G401 (cell line): Measurements from ENCODE around the gene PFKFB3. TPM values are rescaled to one million over a fixed set of nuclear protein-coding genes. Genes with fewer than 3 reads are reported as not detected.
"Not testable (repeated sequence)": the region's sequence is repeated elsewhere in the genome, so short reads cannot be mapped to it uniquely, and the experiment has no call there.

ENCODE experiments used
- DNase-seq: peaks from one replicate; pipeline ENCODE4 v3.0.0-alpha.2; 2015; ENCODE audit warnings: low spot score
- in situ Hi-C: cut with HindIII; loops from 2 replicates; pipeline ENCODE4 v1.10.0; 2016; ENCODE audit warnings: low sequenced_read_pairs, mixed read lengths
- total RNA-seq: library from RNA; depleted of rRNA; stranded (reverse); fragments of >200 nt; shearing (Covaris generic); gene quantifications from 2 replicates; pipeline ENCODE4 v1.2.3, GENCODE V29; 2014

PFKFB3 gene
- total RNA-seq, 1 experiment from 2014 or later: 11.0 TPM

- no peak for DNase-seq
- in situ Hi-C loops: no loop called here
Observed at GRCh38 chr10:6176691-6177231, 26.0 kb upstream of the PFKFB3 start.

- no peak for DNase-seq
- in situ Hi-C loops: no loop called here
Observed at GRCh38 chr10:6177880-6178281, 24.9 kb upstream of the PFKFB3 start.

- DNase-seq: no peak
- in situ Hi-C loops: no loop called here
Observed at GRCh38 chr10:6178581-6178980, 24.2 kb upstream of the PFKFB3 start.

- in situ Hi-C loops: no loop called here
Observed at GRCh38 chr10:6179078-6179477, 23.7 kb upstream of the PFKFB3 start.

GRCh38 chr10:6180480-6181110 is 22.1 kb upstream of the PFKFB3 start:
- in situ Hi-C loops: no loop called here
- DNase-seq: no peak

More at GRCh38 chr10:6179078-6179477, 23.7 kb upstream of the PFKFB3 start:
- no peak for DNase-seq

- in situ Hi-C loops: no loop called here
- DNase-seq: no peak
Observed at GRCh38 chr10:6181249-6181648, 21.5 kb upstream of the PFKFB3 start.

- in situ Hi-C loops: no loop called here
- DNase-seq: no peak
Observed at GRCh38 chr10:6182454-6183098, 20.2 kb upstream of the PFKFB3 start.

GRCh38 chr10:6185039-6185716 is 17.6 kb upstream of the PFKFB3 start:
- DNase-seq: no peak
- in situ Hi-C loops: no loop called here

- in situ Hi-C loops: no loop called here
- DNase-seq: no peak
Observed at GRCh38 chr10:6186894-6187256, 15.9 kb upstream of the PFKFB3 start.

- in situ Hi-C loops: no loop called here
Observed at GRCh38 chr10:6187278-6187677, 15.5 kb upstream of the PFKFB3 start.

GRCh38 chr10:6190033-6190432 is 12.7 kb upstream of the PFKFB3 start:
- in situ Hi-C loops, DNase-seq: not testable (repeated sequence)

More at GRCh38 chr10:6187278-6187677, 15.5 kb upstream of the PFKFB3 start:
- no peak for DNase-seq

- in situ Hi-C loops: no loop called here
- DNase-seq: no peak
Observed at GRCh38 chr10:6191147-6191546, 11.6 kb upstream of the PFKFB3 start.

GRCh38 chr10:6191569-6191968 is 11.2 kb upstream of the PFKFB3 start:
- in situ Hi-C loops: no loop called here

GRCh38 chr10:6193342-6193741 is 9.4 kb upstream of the PFKFB3 start:
- in situ Hi-C loops, DNase-seq: not testable (repeated sequence)

More at GRCh38 chr10:6191569-6191968, 11.2 kb upstream of the PFKFB3 start:
- DNase-seq: no peak

GRCh38 chr10:6194311-6194710 is 8.4 kb upstream of the PFKFB3 start:
- in situ Hi-C loops: no loop called here
- no peak for DNase-seq

- in situ Hi-C loops: no loop called here
- no peak for DNase-seq
Observed at GRCh38 chr10:6195376-6195775, 7.4 kb upstream of the PFKFB3 start.

GRCh38 chr10:6195846-6196245 is 6.9 kb upstream of the PFKFB3 start:
- in situ Hi-C loops: no loop called here
- DNase-seq: peak; percentile 25

GRCh38 chr10:6196524-6196923 is 6.2 kb upstream of the PFKFB3 start:
- DNase-seq, in situ Hi-C loops: not testable (repeated sequence)

- DNase-seq: no peak
- in situ Hi-C loops: no loop called here
Observed at GRCh38 chr10:6197321-6197720, 5.4 kb upstream of the PFKFB3 start.

- in situ Hi-C loops: no loop called here
- no peak for DNase-seq
Observed at GRCh38 chr10:6198171-6198570, 4.6 kb upstream of the PFKFB3 start.
